ENCODE results near the gene CD53. TPM values are rescaled to one million over a fixed set of nuclear protein-coding genes. Genes with fewer than 3 reads are reported as not detected.
"Not testable (repeated sequence)": the region's sequence is repeated elsewhere in the genome, so short reads cannot be mapped to it uniquely, and the experiment has no call there.

Gene CD53
- total and polyA plus RNA-seq, 3 donors from 2014 or later = 2.0 to 22.4 (median 9.5) TPM

DNA sequence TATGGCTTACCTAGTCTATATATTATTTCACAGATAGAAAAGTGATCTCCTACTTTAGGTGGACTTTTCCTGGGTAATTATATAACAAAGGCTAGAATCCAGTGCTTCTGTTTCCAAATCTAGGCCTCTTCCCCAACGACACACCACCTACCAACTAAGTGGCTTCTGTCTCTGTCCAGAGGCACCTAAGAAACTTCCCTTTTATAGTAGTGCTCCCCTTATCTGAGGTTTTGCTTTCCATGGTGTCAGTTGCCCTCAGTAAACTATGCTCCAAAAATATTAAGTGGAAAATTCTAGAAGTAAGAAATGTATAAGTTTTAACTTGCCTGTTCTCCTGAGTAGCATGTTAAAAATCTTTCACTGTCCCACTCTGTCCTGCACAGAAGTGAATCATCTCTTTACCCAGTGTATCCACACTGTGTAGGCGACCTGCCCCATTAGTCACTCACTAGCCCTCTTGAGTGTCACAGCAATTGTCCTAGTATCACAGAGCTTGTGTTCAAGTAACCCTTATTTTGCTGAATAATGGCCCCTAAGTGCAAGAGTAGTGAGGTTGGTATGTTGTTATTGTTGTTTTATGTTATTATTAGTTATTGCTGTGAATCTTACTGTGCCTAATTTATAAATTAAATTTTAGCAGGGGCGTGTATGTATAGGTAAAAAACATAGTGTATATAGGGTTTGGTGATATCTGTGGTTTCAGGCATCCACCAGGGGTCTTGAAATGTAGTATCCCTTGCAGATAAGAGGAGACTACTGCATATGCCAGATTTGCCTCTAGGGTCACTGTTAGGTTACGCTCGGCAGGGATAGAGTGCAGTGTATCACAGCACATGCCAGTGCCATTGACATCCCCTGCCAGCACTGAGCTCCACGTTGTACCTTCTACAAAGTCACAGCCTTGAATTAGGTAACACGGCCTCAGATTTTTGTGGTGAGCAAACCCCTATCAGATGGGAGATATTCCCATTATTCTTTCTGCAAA, 14.7 kb upstream of the CD53 start:
- Histone ChIP-seq H3K9me3 (no peaks in the 10 kb centered on the region), H3K4me1 (no peaks in the 10 kb centered on the region), H3K36me3 (ENCODE audit: low read depth, missing control alignments) (no peaks in the 10 kb centered on the region), H3K4me3 (no peak overlapping the region), H3K27ac (no peak overlapping the region), H3K27me3 (no peaks in the 10 kb centered on the region)
- WGBS, 2 donors = 69 to 71% methylated on average over 7 of the region's 7 CpGs
- no peak for DNase-seq
- TF ChIP-seq, protein P1, sequence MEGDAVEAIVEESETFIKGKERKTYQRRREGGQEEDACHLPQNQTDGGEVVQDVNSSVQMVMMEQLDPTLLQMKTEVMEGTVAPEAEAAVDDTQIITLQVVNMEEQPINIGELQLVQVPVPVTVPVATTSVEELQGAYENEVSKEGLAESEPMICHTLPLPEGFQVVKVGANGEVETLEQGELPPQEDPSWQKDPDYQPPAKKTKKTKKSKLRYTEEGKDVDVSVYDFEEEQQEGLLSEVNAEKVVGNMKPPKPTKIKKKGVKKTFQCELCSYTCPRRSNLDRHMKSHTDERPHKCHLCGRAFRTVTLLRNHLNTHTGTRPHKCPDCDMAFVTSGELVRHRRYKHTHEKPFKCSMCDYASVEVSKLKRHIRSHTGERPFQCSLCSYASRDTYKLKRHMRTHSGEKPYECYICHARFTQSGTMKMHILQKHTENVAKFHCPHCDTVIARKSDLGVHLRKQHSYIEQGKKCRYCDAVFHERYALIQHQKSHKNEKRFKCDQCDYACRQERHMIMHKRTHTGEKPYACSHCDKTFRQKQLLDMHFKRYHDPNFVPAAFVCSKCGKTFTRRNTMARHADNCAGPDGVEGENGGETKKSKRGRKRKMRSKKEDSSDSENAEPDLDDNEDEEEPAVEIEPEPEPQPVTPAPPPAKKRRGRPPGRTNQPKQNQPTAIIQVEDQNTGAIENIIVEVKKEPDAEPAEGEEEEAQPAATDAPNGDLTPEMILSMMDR (IDR thresholded peaks at IDR 0.05) = no peak
- no peak for TF ChIP-seq POLR2A (IDR thresholded peaks at IDR 0.05)
- intact Hi-C loops (cut with DNase I; ENCODE audit: low total_unique reads) = no loop called here

DNA sequence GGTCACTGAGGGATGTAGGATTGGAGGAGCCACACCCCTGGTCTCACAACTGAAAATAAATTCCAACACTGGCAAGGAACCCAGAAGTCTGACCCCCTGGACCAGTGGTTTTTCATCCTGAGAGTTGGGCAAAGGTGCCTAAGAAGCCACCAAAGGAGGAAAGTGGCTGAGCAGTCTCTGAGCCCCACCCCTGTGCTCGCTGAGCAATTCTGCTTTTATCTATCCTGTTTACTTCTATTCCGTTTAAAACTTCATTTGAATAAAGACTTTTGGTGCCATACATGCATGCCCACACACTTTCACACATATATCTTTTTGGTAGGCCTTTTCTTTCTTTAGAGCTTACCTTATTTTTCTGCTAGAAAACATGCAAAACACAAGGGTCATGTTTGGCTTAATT, 13.9 kb upstream of the CD53 start:
- no peaks in the 10 kb centered on the region for H3K27me3 ChIP-seq
- H3K4me3 ChIP-seq = no peak overlapping the region
- 78 to 83% methylated on average over 2 of the region's 2 CpGs for WGBS, 2 donors
- TF ChIP-seq, protein P1 (IDR thresholded peaks at IDR 0.05) = no peak
- no peak for TF ChIP-seq POLR2A (IDR thresholded peaks at IDR 0.05)
- no peaks in the 10 kb centered on the region for H3K36me3 ChIP-seq (ENCODE audit: low read depth, missing control alignments)
- no peaks in the 10 kb centered on the region for H3K4me1 ChIP-seq
- no peak overlapping the region for H3K27ac ChIP-seq
- no peak for DNase-seq
- intact Hi-C loops (cut with DNase I; ENCODE audit: low total_unique reads) = no loop called here
- H3K9me3 ChIP-seq = no peaks in the 10 kb centered on the region

DNA sequence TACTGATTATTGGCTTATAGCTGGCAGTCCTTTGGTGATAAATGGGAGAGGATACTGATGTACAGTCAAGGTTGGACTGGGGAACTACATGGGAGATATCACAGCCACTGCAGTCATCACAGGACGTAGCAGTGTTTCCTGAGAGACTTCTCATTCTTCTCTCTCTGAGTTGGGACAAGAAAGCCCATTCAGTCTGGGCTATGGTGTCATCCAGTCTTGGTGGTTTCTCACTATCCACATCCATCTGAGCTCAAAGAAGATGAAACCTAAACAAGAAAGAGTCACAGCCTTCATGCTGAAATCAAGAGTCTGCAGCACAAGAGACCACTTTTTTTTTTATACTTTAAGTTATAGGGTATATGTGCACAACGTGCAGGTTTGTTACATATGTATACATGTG, 12.8 kb upstream of the CD53 start:
- TF ChIP-seq POLR2A (IDR thresholded peaks at IDR 0.05) = no peak
- TF ChIP-seq, protein P1 (IDR thresholded peaks at IDR 0.05) = no peak
- DNase-seq = no peak
- H3K36me3 ChIP-seq (ENCODE audit: low read depth, missing control alignments) = no peaks in the 10 kb centered on the region
- no peak overlapping the region for H3K27ac ChIP-seq
- intact Hi-C loops (cut with DNase I; ENCODE audit: low total_unique reads) = no loop called here
- no peak overlapping the region for H3K4me3 ChIP-seq
- H3K27me3 ChIP-seq = no peaks in the 10 kb centered on the region
- H3K4me1 ChIP-seq = no peaks in the 10 kb centered on the region
- 79 to 83% methylated on average over 2 of the region's 2 CpGs for WGBS, 2 donors
- no peaks in the 10 kb centered on the region for H3K9me3 ChIP-seq

DNA sequence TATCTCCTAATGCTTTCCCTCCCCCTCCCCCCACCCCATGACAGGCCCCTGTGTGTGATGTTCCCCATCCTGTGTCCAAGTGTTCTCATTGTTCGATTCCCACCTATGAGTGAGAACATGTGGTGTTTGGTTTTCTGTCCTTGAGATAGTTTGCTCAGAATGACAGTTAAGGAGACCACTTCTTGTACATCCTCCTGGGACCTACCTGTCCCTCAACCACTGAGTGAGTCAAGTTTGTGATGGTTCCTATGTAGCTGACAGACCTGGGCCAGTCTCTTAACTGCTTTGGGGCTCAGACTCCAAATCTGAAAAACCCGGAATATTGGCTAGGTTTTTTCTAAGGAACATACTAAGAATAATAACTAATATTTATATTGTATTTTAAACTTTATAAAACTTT, 12.3 kb upstream of the CD53 start:
- H3K27me3 ChIP-seq; H3K36me3 ChIP-seq (ENCODE audit: low read depth, missing control alignments); DNase-seq; H3K9me3 ChIP-seq; intact Hi-C loops (cut with DNase I; ENCODE audit: low total_unique reads); H3K4me1 ChIP-seq; H3K27ac ChIP-seq; H3K4me3 ChIP-seq: not testable (repeated sequence)
- 44 to 70% methylated on average over 2 of the region's 2 CpGs for WGBS, 2 donors

DNA sequence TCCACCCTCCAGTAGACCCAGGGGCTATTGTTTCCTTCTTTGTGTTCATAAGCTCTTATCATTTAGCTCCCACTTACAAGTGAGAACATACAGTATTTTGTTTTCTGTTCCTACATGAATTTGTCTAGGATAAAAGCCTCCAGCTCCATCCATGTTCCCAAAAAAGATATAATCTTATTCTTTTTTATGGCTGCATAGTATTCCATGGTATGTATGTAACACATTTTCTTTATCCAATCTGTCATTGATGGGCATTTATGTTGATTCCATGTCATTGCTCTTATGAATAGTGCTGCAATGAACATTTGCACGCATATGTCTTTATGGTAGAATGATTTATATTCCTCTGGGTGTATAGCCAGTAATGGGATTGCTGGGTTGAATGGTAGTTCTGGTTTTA, 11.0 kb upstream of the CD53 start:
- H3K36me3 ChIP-seq (ENCODE audit: low read depth, missing control alignments); H3K27ac ChIP-seq; H3K9me3 ChIP-seq; H3K4me1 ChIP-seq; H3K4me3 ChIP-seq; intact Hi-C loops (cut with DNase I; ENCODE audit: low total_unique reads); DNase-seq; H3K27me3 ChIP-seq: not testable (repeated sequence)
- 83 to 92% methylated on average over 1 of the region's 1 CpG for WGBS, 2 donors

DNA sequence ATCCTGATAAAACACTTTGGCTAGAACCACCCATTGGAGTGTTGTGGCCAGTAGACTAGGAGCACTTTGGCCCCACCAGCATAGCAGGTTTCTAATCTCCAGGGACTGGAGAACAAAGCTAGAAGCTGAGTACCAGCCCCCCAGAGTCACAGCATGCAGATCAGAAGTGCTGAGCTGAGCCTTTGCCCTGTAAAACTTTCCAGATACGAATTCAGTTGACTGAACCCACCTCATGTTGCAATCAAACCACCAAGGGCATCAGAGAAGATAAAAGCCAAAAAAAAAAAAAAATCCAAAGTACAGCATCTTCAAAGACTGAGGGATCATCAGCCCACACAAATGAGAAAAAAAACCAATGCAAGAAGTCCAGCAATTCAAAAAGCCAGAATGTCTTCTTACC, 8.7 kb upstream of the CD53 start:
- no peaks in the 10 kb centered on the region for H3K4me1 ChIP-seq
- no peak overlapping the region for H3K4me3 ChIP-seq
- TF ChIP-seq POLR2A (IDR thresholded peaks at IDR 0.05) = no peak
- TF ChIP-seq, protein P1 (IDR thresholded peaks at IDR 0.05) = no peak
- intact Hi-C loops (cut with DNase I; ENCODE audit: low total_unique reads) = no loop called here
- DNase-seq = no peak
- no peaks in the 10 kb centered on the region for H3K36me3 ChIP-seq (ENCODE audit: low read depth, missing control alignments)
- H3K27me3 ChIP-seq = no peaks in the 10 kb centered on the region
- H3K9me3 ChIP-seq = no peaks in the 10 kb centered on the region
- 38% methylated on average over 1 of the region's 1 CpG for WGBS, 2 donors
- no peak overlapping the region for H3K27ac ChIP-seq

All from testis (tissue), 3 donors.